Stimulated activated CD8-positive, alpha-beta memory T cell treated with anti-CD3 and anti-CD28 coated beads, Interleukin-4, amount 100 ng/mL, for 4 hours (primary cell): Measurements from ENCODE around the gene BACH2.

ENCODE experiments used
- DNase-seq, 2 donors: peaks; one replicate each; pipeline ENCODE4 v3.0.0-alpha.2; 2020; ENCODE audit warnings: low read depth in 2 of 2, low spot score in 1 of 2

Gene BACH2

DNA sequence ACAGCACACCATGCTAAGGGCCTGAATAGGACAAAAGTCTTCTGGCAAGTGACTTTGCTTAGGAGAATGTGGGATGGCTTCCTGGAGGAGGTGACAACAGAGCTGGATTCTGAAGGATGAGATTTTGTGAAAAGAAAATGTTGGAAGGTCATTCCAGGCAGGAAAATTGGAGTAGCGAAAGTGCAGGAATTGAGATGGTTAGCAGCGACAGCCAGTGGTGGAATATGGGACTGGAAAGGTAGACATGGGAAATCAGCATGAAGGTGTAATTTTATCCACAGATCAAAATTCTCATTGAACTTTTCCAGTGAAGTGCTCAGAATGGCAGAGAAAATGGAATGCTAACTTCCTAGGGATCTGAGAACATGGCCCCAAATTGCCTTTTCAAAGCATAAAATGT is 5.7 kb upstream of the BACH2 start:
- no peak for DNase-seq

DNA sequence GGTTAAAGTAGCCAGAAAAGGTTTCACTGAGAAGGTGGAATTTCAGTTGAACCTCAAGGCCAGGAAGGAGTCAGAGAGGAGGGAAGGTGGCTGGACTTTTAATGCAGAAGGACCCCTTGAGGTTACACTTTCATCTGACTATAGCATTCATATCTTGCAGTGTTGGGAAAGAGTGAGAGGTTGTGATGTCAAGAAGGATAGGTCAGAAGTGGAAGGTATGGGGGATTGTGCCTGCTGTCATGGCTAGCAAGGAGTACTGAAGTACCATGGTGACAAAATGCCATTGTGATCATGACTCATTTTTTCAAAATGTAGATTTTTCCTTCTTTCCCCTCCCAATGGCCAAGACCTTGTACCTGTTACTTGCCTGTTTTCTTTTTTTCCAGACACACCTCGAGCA is 5.2 kb upstream of the BACH2 start:
- DNase-seq: no peak

DNA sequence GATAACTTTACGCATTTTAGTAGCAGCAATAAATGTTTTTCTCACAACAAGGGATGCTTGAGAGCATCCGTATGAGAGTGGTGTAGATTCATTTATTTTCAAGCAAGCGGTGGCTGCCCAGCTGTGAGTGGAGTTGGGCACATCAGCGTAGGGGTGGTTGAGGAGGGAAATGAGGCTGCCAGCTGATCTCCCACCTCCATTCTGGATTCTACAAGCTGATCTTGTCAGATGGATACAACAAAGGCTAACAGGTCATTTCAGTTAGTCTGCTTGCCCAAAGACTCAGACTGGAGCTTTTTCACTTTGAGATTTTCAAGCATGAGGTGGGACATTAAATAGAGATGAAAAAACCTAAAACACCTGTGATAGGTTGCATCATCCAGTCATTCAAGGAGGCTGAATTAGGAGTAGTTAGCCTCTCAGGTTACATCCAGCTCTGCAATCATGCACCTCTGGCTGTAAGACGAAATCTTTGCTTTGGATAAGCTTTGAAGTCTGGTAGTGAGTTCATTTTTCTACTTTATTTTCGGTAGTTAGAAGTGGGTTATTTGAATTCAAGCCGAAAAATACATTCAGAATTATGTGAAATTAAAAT is 1.9 kb upstream of the BACH2 start:
- DNase-seq: no peak

DNA sequence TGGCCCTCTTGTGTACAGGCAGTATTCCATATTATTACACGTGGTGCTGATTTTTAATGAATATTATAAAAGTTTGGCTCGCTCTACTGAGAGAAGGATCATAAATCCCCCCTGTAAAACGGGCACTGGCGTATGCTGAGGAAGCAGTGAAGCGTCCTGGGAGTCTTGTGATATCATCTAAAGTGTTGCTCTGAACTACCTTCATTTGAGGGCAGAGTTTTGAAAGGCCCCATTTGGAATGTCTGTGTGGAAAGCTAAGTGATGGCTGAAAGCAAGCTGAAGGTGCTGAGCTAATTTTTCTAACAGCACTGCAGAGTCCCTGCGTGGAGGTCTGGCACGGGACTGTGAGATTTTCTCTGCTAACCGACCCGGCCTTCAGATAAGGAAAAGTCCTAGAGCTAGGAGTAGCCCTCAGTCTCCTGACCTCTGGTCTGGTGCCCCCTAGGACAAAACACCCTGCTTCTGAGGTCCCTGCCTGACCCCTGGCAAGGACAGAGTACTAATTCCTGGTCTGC is 1.3 kb upstream of the BACH2 start:
- DNase-seq: no peak

- no peak for DNase-seq
These were observed 648 bp upstream of the BACH2 start for GRCh38 chr6:90297115-90297866.

GRCh38 chr6:90295854-90296340 is 746 bp downstream of the BACH2 start:
- DNase-seq: peak; percentile 25 to 30

GRCh38 chr6:90294989-90295853 is 1.4 kb downstream of the BACH2 start:
- DNase-seq: peak; percentile 65 to 79

GRCh38 chr6:90294614-90294988 is 2.0 kb downstream of the BACH2 start:
- DNase-seq: peak in 1 of 2 donors; percentile 27

DNA sequence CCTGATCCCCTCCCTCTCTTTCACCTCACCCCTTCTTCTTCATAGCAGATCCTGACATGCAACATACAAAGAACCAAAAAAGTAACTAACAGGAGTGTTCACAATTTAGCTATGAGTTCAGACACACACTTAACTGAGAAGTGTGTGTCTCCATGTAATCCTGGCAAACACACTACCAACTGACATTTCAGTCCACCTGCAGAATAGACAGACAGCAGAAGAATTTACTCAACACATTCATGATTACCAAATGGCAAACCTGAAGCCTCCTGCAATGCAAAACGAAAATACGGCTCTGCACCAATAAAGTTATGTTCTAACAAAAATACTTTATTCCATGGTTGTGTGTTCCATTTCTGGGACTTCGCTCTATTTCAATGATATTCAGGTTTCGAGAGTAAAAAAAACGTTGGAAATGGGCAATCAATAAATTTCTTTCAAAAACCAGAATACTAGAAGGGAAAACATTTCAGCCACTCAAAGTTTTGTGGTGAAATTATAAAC is 2.6 kb downstream of the BACH2 start:
- DNase-seq: no peak

DNA sequence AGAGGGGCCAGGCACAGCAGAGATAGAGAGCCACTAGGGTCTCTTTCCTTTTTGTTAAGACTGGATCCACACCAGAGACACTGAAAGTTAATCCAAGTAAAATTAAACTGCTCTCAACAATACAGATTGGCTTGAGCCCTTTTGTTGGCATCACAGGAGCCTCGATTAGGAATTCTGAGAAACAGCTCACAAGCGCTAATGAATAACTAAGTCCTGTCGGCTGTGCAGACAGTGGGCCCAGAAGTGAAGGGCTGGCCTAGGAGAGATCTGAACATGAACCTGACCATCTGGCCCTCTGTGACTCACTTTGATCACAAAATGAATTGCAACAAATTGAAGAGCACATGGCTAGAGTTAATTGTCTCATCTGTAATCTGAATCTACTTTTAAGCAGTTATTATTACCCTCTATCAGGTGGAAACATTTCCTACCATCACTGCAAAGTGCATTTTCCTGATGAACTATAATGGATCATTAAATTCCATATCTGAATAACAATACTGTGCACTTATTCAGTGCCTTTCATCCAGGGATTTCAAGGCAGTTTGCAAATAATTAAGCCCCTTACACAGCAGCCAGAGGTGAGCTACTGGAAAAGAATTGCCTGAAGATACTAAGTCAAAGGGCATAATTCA is 3.2 kb downstream of the BACH2 start:
- no peak for DNase-seq

DNA sequence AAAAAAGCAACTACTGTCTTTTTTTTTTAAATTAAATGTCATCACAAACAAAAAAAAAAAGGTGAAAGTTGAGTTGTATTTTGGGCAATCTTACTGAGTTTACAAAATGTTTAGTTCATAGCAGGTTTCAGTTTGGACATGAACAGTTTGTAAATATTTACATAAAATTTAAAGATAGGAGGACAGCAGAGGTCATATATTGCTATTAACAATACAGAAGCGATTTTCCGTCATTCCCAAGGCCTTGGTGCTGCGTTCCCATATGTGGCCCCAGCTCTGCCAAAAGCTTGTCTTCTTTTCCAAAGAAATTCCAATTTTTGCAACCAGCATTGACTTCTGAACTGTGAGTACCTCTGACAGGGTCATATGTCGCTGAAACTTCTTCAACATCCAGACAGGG is 5.1 kb downstream of the BACH2 start:
- DNase-seq: no peak

DNA sequence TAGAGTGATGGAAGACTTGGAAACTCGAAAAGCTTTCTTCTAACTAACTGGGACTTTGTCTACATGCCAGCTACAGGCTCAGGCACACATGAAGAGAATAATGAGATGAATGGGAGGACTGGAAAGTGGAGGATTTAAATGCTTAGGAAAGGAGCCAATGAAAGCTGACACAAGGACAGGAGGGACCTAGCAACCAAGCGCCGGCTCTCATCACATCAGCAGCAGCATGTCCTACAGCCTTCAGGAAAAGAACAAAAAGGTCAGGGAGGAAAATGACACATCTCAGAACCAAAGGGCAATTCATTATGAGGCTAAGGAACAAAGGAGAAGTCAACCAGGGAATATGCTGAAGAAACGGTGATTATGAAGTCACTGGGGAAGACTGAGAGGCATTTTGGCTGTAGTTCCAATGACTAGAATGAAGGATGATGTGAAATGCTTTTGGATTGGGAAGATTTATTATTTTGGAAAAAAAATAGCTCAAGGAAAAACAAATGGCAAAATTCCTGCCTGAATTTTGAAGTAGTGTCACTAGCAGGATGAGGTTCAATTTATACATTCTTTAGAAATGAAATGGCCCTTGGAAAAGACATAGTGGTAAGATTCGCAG is 5.7 kb downstream of the BACH2 start:
- no peak for DNase-seq

DNA sequence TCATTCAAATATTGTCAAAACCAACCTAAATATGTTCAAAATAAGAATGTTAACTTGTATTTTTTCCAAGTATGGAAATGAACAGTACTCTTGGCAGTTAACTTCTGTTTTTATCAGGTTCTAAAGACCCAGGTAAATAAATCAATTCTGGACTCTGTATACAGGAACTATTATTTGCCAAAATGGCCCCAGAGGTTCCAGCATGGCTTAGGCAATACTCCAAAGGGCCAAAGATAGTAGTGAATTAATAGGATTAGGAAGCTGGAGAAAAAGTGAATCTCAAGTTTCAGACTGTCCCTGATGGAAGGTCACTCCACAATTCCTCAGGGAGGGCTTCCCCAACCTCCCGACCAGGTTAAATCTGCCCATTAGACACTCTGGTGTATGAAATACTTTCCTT is 6.7 kb downstream of the BACH2 start:
- DNase-seq: no peak

GRCh38 chr6:90288404-90288803 is 8.2 kb downstream of the BACH2 start:
- DNase-seq: no peak

DNA sequence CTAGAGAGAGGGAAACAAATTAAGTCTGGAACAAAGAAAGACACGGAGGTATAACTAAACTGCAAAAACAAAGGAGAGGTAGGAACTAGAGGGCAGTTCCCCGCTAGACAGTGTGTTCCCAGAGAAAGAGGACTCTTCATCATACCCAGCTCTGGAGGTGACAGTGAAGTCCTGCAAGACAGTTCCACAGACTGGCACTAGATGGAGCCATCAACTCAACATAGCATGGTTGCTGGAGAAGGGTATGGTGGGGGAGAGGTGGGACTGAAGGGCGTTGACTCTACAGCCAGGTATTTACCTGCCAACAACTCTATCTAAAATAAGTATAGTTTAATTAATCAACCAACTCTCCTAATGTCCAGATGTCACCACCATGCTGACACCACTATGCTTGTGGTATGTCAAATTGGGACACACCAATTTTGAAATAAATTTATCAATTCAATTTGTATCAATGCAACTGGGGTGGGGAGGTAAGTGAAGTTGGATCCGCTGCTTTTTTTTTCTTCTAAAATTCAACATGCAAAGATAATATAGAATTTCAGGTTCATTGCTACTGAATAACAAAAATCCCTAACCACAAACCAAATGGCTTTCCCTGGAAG is 9.7 kb downstream of the BACH2 start:
- peak; percentile 19 to 37 for DNase-seq

DNA sequence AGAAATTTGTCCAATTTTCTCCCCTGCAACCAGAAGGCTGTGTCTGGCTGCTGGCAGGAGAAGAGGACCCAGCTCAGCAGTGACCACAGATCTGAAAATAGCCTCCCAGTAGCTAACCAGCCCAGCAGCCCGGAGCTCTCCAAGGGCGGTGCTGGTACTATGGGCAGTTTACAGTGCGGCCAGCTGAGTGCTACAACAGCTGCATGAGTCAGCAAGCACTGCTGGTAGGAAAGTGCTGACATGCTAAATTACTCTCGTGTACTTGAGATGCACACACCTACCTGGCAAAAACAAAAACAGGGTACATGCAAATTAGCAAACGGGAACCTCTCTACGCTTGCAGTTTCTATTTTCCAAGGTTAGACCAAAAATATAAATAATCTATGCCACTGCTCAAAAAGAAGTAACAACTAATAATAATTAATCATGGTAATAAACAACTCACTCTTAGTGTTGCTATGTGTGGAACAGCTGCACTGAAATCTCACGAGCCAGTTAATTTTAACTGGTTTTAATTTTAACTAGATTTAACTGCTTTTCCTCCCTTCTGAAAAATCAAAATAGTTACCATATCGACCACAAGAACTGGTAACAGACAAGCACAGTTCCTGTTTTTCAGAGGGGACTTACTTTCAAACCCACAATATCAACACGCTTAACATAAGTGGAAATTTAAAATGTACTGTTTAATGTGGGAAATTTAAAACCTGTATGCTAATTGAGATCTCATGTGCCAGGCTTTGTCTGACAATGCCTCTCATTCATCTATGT is 10.8 kb downstream of the BACH2 start:
- peak in 1 of 2 donors; percentile 27 for DNase-seq

DNA sequence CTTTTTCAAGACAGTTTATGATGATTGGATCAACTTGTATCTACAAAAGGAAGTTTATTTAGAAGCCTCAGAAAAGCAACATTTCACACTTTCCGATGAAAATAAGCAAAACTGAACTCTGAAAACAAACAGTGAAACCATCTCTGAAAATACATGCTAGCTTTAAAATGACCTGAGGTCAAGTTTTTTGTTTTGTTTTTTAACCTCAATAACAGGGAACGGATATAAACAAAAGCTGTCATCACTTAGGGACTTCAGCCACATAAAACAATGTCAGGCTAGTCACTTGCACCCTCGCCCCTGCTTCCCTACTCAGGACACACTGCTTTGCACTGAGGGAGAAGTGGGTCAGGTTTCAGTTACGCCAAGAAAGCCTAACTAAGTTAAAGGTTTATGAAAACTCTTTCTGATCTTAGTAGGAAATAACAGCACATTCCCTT is 11.6 kb downstream of the BACH2 start:
- no peak for DNase-seq

DNA sequence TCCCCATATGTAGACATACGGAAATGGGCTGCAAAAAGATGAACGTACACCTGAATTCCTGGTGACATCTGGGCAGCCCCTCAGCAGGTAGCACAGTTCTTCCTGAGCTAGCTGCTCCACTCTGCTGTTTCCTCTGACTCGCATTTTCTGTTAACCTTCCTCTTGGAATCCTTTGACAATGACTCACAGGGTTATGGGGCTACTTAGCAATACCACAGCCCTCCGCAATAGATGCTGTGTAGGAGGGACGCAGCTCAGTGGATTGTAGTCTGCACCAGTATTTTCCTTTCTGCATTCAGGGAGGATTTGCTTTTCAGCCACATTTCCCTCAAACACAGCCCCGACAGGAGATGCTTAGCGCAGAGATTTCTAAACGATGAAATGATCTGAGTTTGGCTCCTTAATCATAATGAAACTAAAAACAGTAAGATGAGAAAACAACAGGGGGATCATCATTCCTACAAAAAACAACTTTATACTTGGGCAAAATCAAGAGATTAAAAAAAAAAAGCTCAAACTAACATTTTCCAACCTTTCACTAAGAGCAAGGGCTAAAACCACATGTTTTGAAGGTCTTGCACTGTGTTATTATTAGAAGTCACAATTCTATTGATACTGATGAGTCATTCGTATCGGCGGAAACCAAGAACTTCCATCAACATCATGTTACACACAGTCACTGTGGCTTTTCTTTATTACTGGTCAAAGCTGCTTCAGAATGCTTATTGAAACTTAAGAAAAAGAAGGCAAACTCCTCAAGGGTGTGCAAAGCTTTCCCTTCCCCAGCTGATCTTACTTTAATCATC is 12.2 kb downstream of the BACH2 start:
- DNase-seq: peak in 1 of 2 donors; percentile 32
